Measurements from ENCODE around the gene ANO9.

The ANO9 gene

DNA sequence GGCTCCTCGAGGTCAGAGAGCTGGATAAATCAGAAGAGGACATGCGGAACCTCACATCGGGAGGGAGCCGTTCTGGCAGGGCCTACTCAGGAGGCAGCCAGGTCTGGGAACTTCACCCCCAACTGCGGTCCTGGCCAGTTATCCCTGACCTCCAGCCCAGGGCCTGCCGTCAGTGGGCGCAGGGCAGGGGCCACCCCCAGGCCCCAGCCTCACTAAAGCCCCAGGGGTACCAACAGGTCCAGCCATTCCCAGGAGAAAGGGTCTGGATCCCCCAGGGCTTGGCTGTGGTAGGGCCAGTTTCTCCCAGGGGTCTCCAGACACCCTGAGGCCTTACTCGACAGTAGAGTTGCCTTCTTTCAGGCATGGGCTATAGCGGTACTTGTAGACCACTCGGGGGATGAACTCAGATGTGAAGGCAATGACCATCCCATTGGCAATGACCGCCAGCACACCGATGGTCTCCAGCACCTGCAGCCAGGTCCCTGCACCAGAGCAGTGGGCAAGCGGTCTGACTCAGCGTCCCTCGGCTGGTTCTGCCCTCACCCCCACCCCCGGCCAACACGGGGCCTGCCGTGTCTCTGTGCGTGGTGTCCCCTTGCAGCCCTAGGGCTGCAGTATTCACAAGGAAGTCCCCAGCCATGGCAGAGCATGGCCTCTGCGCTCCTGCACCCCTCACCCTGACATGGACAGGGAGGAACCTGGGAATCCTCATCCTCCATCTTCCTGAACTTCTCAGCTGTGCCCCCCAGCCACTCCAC is 22.4 kb downstream of the ANO9 start:
- TF ChIP-seq, protein P1, sequence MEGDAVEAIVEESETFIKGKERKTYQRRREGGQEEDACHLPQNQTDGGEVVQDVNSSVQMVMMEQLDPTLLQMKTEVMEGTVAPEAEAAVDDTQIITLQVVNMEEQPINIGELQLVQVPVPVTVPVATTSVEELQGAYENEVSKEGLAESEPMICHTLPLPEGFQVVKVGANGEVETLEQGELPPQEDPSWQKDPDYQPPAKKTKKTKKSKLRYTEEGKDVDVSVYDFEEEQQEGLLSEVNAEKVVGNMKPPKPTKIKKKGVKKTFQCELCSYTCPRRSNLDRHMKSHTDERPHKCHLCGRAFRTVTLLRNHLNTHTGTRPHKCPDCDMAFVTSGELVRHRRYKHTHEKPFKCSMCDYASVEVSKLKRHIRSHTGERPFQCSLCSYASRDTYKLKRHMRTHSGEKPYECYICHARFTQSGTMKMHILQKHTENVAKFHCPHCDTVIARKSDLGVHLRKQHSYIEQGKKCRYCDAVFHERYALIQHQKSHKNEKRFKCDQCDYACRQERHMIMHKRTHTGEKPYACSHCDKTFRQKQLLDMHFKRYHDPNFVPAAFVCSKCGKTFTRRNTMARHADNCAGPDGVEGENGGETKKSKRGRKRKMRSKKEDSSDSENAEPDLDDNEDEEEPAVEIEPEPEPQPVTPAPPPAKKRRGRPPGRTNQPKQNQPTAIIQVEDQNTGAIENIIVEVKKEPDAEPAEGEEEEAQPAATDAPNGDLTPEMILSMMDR (IDR thresholded peaks at IDR 0.05; ENCODE audit: low read depth, low read length), result no peak
- H3K4me3 ChIP-seq (replicated peaks in 1 of 2; ENCODE audit: low read depth in 2 of 2, low read length in 2 of 2), result no peak overlapping the region
- no peak for DNase-seq (ENCODE audit: low read depth in 2 of 2)

DNA sequence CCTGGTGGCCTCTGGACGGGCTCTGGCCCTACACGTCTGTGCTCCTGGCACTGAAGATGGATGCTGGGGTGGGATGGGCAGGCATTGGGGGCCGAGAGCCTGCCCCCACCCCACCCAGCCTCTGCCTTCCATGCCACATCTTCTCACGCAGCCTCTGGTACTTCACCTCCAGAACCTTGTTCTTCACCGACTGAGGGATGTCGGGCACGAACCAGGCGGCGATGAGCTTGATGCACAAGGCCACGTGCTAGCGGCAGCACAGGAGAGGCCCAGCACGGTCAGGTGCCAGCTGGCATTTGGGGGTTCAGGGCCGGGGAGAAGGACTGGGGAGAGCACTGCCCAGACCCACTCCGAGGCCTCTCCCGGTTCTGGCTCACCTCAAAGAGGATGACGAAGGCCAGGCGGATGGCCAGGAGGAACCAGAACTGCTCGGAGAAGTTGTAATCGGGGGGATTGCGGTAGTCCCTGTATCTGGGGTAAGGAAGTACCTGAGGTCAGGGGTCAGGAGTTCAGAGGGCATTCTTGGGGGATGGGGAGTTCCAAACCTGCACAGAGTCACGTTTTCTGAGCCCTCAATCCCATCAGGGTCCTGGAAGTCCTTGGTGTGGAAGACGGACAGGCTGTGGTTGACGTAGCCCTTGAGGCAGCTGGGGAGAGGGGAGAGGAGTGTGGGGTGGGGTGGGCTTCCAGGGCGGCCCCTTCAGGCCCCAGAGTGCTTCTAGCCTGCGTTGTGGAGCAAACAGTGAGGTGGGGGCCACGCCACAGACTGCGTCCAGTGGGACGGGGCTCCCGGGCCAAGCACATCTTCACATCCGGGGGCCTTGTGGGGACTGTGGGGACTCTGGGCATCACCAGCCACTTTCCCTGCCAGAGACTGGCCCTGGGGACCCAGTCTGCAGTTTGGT is 23.2 kb downstream of the ANO9 start:
- no peak for DNase-seq (ENCODE audit: low read depth in 2 of 2)
- H3K4me3 ChIP-seq (replicated peaks in 1 of 2; ENCODE audit: low read depth in 2 of 2, low read length in 2 of 2), result no peak overlapping the region
- TF ChIP-seq, protein P1 (IDR thresholded peaks at IDR 0.05; ENCODE audit: low read depth, low read length), result no peak

DNA sequence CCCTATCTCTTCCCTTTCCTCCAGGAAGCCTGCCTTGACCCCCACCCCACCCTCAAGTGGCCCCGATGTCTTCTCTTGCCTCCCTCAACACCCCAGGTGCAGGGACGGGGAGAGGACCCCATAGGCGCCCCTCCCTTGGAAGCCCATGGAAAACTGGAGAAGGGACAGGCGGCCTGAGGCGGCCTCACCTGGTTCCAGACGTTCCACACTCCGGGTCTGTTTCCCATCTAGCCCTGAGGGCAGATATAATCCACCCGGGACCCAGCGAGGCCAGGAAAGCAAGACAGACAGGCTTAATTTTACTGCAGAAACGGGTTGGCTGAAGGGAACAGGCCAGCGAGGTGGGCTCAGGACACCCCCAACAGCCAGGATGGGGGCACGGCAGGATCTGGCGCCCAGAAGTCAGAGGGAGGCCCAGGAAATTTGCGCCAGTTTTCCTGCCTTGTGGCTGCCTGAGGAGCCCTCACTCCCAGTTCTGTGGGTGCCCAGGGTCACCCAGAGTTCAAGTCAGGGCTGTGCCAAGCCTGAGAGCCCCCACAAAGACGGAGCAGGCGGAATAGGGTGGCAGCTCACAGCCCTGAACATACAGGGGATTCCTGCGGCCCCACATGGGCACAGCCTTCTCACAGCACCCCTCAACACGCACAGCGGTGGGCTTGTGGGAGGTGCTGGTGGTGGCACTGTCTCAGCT is 24.0 kb downstream of the ANO9 start:
- TF ChIP-seq, protein P1 (IDR thresholded peaks at IDR 0.05; ENCODE audit: low read depth, low read length), result no peak
- no peak overlapping the region for H3K4me3 ChIP-seq (replicated peaks in 1 of 2; ENCODE audit: low read depth in 2 of 2, low read length in 2 of 2)
- no peak for DNase-seq (ENCODE audit: low read depth in 2 of 2)

DNA sequence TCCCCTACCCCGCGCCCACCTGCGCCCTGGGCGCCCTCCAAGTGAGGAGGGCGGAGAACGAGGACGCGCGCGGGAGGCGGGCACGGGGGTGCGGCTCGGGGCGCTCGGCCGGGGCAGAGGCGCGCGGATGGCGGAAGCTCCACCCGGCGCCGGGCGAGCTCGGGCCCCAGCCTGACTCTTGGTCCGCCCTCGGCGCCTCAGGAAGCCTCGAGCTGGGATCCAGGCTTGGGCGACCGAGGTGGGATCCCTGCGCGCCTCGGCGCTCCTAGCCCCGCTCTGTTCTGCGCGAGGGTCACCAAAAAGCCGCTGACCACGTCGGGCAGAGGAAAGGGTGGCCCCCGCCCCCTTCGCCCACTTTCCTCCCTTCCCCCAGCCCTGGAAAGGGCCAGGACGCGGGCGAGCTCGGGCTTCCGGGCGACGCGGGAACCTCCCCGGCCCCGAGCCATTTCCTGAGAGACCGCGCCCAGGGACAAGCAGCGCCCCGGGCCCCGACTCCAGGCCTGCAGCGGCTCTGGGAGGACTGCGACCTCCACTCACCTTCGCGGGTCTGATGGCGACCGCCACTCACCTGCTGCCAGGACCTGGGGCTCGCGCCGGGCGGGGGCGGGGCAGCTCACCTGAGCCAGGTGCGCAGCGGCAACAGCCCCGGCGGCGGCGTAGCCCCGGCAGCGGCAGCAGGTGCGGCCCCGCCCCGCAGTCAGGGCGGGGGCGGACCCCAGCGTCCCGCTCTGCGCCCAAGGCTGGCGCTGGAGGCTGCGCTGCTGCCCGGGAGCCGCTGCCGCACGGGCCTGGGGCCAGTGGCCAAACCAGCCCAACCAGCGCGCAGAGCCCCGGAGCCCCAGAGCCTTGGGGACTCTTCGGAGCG is 24.8 kb downstream of the ANO9 start:
- DNase-seq (ENCODE audit: low read depth in 2 of 2), result peak in 1 of 2 donors; percentile 39
- TF ChIP-seq, protein P1 (IDR thresholded peaks at IDR 0.05; ENCODE audit: low read depth, low read length), result no peak
- H3K4me3 ChIP-seq (replicated peaks in 1 of 2; ENCODE audit: low read depth in 2 of 2, low read length in 2 of 2), result peak overlapping the region; percentile 46

DNA sequence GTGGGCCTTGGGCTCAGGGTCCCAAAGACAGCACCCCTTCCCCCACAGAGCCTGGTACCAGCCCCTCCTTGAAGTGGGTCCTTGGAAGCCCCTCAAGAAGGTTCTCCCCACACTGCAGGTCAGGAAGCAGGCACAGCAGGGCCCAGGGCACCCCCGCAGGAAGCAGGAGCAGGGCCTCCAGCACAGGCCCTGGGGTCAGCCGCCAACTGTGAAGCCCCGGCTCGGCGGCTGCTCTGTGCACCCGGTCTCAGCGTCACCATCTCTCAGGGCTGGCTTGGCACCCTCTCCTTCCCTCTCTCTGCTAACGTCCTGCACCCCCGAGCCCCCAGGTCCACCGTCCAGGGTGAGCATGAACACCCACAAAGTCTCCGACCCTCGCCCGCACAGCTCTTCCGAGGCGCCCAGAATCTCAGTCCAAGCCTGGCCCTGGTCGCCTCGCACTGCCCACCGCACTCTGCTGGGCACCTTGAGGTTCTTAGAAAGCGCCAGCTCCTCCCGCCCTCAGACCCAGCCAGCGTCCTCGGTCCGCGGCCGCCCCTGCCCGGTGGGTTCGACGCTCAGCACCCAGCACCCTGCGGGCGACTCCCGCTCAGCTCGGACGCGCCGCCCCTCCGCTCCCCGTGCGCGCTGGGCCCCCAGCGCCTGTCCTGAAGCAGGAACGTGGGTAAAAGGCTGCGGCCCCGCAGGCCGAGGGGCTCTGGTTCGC is 25.6 kb downstream of the ANO9 start:
- DNase-seq (ENCODE audit: low read depth in 2 of 2), result no peak
- TF ChIP-seq, protein P1 (IDR thresholded peaks at IDR 0.05; ENCODE audit: low read depth, low read length), result no peak
- H3K4me3 ChIP-seq (replicated peaks in 1 of 2; ENCODE audit: low read depth in 2 of 2, low read length in 2 of 2), result peak overlapping the region in 1 of 2 donors; percentile 46

Data from cardiac fibroblast (primary cell).